K562 (cell line): ENCODE results near the gene GIPC3. TPM values are rescaled to one million over a fixed set of nuclear protein-coding genes. Genes with fewer than 3 reads are reported as not detected.
A peak's percentile ranks its signal among the peaks of the same experiment; 100 is the strongest.

Experiments used
- ATAC-seq: fragments of 200-7000 bp; cut with Tn5 transposase; 3 replicates; pipeline ENCODE4 v1.9.1; 2020; ENCODE audit warnings: moderate library complexity
- BruUV-seq: library from RNA; stranded (reverse); fragments of 400-500 nt; replicated peaks from 2 replicates; lab custom pipeline; 2021; lab: Mats Ljungman, UMichigan
- CTCF ChIA-PET: fragments of 300-600 bp; formaldehyde crosslinking; extraction: SDS; loops from one replicate; lab custom pipeline; 2021; ENCODE audit warnings: low intra/inter-chr PET ratio; lab: Yijun Ruan, JAX
- POLR2A ChIA-PET: fragments of 300-600, 350-650 bp; sonication (Branson Sonifier 250); formaldehyde crosslinking; extraction: SDS; loops from one replicate; lab custom pipeline; 2021; ENCODE audit warnings: antibody characterized with exemption, inconsistent platforms; lab: Yijun Ruan, JAX
- DNase-seq, 4 experiments: peaks; one replicate each; pipeline versions ENCODE4 v3.0.0 to v3.0.0-alpha.2; 2011 to 2018; ENCODE audit warnings: low spot score in 3 of 4, mixed read lengths in 3 of 4; ENCODE audit errors: extremely low read depth in 1 of 4
- FAIRE-seq: peaks from 2 replicates; lab custom pipeline; 2011; peaks lifted over from hg19 to GRCh38; lab: Jason Lieb, UNC
- H2AFZ ChIP-seq: 2 replicates; pipeline ENCODE4 v1.6.0; 2011; ENCODE audit warnings: low read depth, low read length, control low read depth, inconsistent platforms
- H3K27ac ChIP-seq: fragments of 200-600 bp; 3 replicates; pipeline ENCODE4 v1.8.0; 2011; ENCODE audit warnings: low read depth, mild to moderate bottlenecking, control low read depth, inconsistent platforms, low read length, moderate library complexity, mixed read lengths; ENCODE audit errors: extremely low read depth
- H3K27me3 ChIP-seq, 2 experiments: fragments of 300-600 bp in 1 of 2; 2 replicates in 1 of 2; 3 replicates in 1 of 2; pipeline versions ENCODE4 v1.6.0 to v1.8.0; 2011; ENCODE audit warnings: inconsistent platforms in 2 of 2, low read length in 2 of 2, mild to moderate bottlenecking in 1 of 2, mixed read lengths in 1 of 2, moderate library complexity in 1 of 2; ENCODE audit not compliant: control insufficient read depth in 2 of 2, insufficient read depth in 2 of 2
- H3K36me3 ChIP-seq: fragments of 300-600 bp; 3 replicates; pipeline ENCODE4 v1.8.0; 2011; ENCODE audit warnings: mild to moderate bottlenecking, low read length, inconsistent platforms; ENCODE audit not compliant: control insufficient read depth, insufficient read depth
- H3K4me1 ChIP-seq, 2 experiments: fragments of 200-600 bp in 1 of 2; replicated peaks in 1 of 2; 2 replicates in 1 of 2; 3 replicates in 1 of 2; pipeline versions ENCODE4 v1.5.1 to v1.8.0; 2011; ENCODE audit warnings: inconsistent platforms in 2 of 2, low read length in 2 of 2, mild to moderate bottlenecking in 1 of 2, mixed read lengths in 1 of 2, moderate library complexity in 1 of 2; ENCODE audit not compliant: control insufficient read depth in 2 of 2, insufficient read depth in 2 of 2
- H3K4me2 ChIP-seq: 2 replicates; pipeline ENCODE4 v1.6.1; 2011; ENCODE audit warnings: low read length, control low read depth, inconsistent platforms, mixed read lengths; ENCODE audit not compliant: insufficient read depth
- H3K4me3 ChIP-seq: fragments of 200-600 bp; sonication (generic), shearing (Covaris generic); 2 replicates; pipeline ENCODE4 v1.5.1; 2016; ENCODE audit warnings: control low read depth, inconsistent platforms
- H3K79me2 ChIP-seq: fragments of 200-600 bp; 3 replicates; pipeline ENCODE4 v1.8.0; 2011; ENCODE audit warnings: low read length, inconsistent platforms; ENCODE audit not compliant: control insufficient read depth, insufficient read depth
- H3K9ac ChIP-seq, 2 experiments: 2 replicates each; pipeline versions ENCODE4 v1.6.0 to v1.6.1; 2011; ENCODE audit warnings: low read depth in 2 of 2, low read length in 2 of 2, control low read depth in 1 of 2, inconsistent platforms in 1 of 2, mild to moderate bottlenecking in 1 of 2, mixed read lengths in 1 of 2; ENCODE audit not compliant: insufficient read depth in 1 of 2
- H3K9me1 ChIP-seq: one replicate; pipeline ENCODE4 v1.6.0; 2011; ENCODE audit warnings: inconsistent platforms, mild to moderate bottlenecking, low read length, moderate library complexity; ENCODE audit not compliant: control insufficient read depth, insufficient read depth
- H3K9me3 ChIP-seq: replicated peaks from 2 replicates; pipeline ENCODE4 v1.5.1; 2011; ENCODE audit warnings: low read depth, low read length, inconsistent platforms; ENCODE audit not compliant: control insufficient read depth, insufficient read depth
- H4K20me1 ChIP-seq: replicated peaks from 2 replicates; pipeline ENCODE4 v1.6.1; 2011; ENCODE audit warnings: low read length, inconsistent platforms, mixed read lengths; ENCODE audit not compliant: control insufficient read depth, insufficient read depth
- HDAC1 ChIP-seq, 2 experiments: fragments of 450-650 bp; IDR thresholded peaks; 2 replicates each; pipeline ENCODE4 v1.6.1; 2016 to 2017; ENCODE audit warnings: inconsistent platforms in 1 of 2, mild to moderate bottlenecking in 1 of 2, moderate library complexity in 1 of 2
- HDGF ChIP-seq: fragments of 450-650 bp; IDR thresholded peaks from 2 replicates; pipeline ENCODE4 v1.6.1; 2016
- LARP7 ChIP-seq: fragments of 450-650 bp; IDR thresholded peaks from 2 replicates; pipeline ENCODE4 v1.6.1; 2016
- MCM7 ChIP-seq, 2 experiments: fragments of 450-650 bp; IDR thresholded peaks; 2 replicates each; pipeline ENCODE4 v1.6.1; 2016 to 2018
- MTF1 ChIP-seq: fragments of 250-450 bp; sonication (Bioruptor Pico); IDR thresholded peaks from 2 replicates; pipeline ENCODE4 v1.9.0; 2021; ENCODE audit warnings: moderate library complexity, mild to moderate bottlenecking, inconsistent platforms, borderline replicate concordance
- NR1H2 ChIP-seq: sonication (generic); formaldehyde crosslinking; IDR thresholded peaks from 2 replicates; pipeline ENCODE4 v1.4.0; 2020; ENCODE audit warnings: mild to moderate bottlenecking, missing genetic modification reagents
- PHB ChIP-seq: fragments of 250-450 bp; sonication (Bioruptor Pico); IDR thresholded peaks from 2 replicates; pipeline ENCODE4 v1.5.0; 2021
- PHF20 ChIP-seq: fragments of 450-650 bp; IDR thresholded peaks from 2 replicates; pipeline ENCODE4 v1.6.1; 2018; ENCODE audit not compliant: partially characterized antibody
- PKNOX1 ChIP-seq: fragments of 450-650 bp; IDR thresholded peaks from 2 replicates; pipeline ENCODE4 v1.6.1; 2016
- POLR2G ChIP-seq: fragments of 200-400 bp; formaldehyde crosslinking; IDR thresholded peaks from 2 replicates; pipeline ENCODE4 v1.6.1; 2017; ENCODE audit warnings: low read depth, mild to moderate bottlenecking, antibody characterized with exemption, low read length, moderate library complexity
- RFX7 ChIP-seq: fragments of 250-450 bp; sonication (Bioruptor Pico); IDR thresholded peaks from 2 replicates; pipeline ENCODE4 v1.5.1; 2021; ENCODE audit warnings: mild to moderate bottlenecking
- TEAD4 ChIP-seq, 2 experiments: sonication (generic) in 1 of 2; formaldehyde crosslinking in 1 of 2; IDR thresholded peaks; 2 replicates each; pipeline versions ENCODE4 v1.6.1 to v1.8.0; 2012 to 2022; ENCODE audit warnings: borderline replicate concordance in 1 of 2, inconsistent platforms in 1 of 2, low read length in 1 of 2, mild to moderate bottlenecking in 1 of 2, missing genetic modification reagents in 1 of 2
- TFAP4 ChIP-seq: sonication (generic); formaldehyde crosslinking; IDR thresholded peaks from 2 replicates; pipeline ENCODE4 v1.8.0; 2022; ENCODE audit warnings: missing genetic modification reagents, mild to moderate bottlenecking, moderate library complexity, borderline replicate concordance
- ZBTB2 ChIP-seq: fragments of 450-650 bp; IDR thresholded peaks from 2 replicates; pipeline ENCODE4 v1.6.1; 2016; ENCODE audit warnings: antibody characterized with exemption
- ZBTB7A ChIP-seq: IDR thresholded peaks from 2 replicates; pipeline ENCODE4 v1.6.1; 2011; ENCODE audit warnings: low read depth, mild to moderate bottlenecking, low read length, moderate library complexity, borderline replicate concordance; ENCODE audit not compliant: control insufficient read depth
- ZNF740 ChIP-seq, 3 experiments: fragments of 200-800 bp in 1 of 3; sonication (Bioruptor generic) in 1 of 3; sonication (generic) in 1 of 3; formaldehyde crosslinking in 1 of 3; IDR thresholded peaks; 2 replicates each; pipeline versions ENCODE4 v1.6.1 to v1.8.0; 2016 to 2022; ENCODE audit warnings: mild to moderate bottlenecking in 2 of 3, missing compliant biosample characterization in 2 of 3, missing genetic modification characterization in 2 of 3, missing genetic modification reagents in 1 of 3
- ZNF764 ChIP-seq: fragments of 250-450 bp; sonication (Bioruptor Pico); IDR thresholded peaks from 2 replicates; pipeline ENCODE4 v1.4.0; 2020; ENCODE audit warnings: low read depth, mild to moderate bottlenecking, moderate library complexity
- WGBS: fragments of 100-300 bp; shearing (Covaris generic); methylation state at CpG from one replicate; pipeline ENCODE4 v1.1.6; 2016; ENCODE audit warnings: low coverage, mixed read lengths; ENCODE audit not compliant: insufficient coverage; ENCODE audit errors: missing lambda C conversion rate; 5-methylcytosine and 5-hydroxymethylcytosine counted together
- in situ Hi-C: fragments of 300-500 bp; cut with MboI; formaldehyde crosslinking; loops from 4 replicates; pipeline ENCODE4 v1.15.0; 2018; ENCODE audit warnings: inconsistent platforms, mixed read lengths
- intact Hi-C: fragments of 100-400 bp; cut with micrococcal nuclease; formaldehyde crosslinking; loops from 2 replicates; pipeline ENCODE4 v1.14.2; 2022
- polyA plus RNA-seq, 8 experiments: library from polyadenylated mRNA; depleted of rRNA in 4 of 8; stranded (reverse) in 5 of 8; unstranded in 3 of 8; fragments of >200 nt; fragmentation: Nextera tagmentation in 2 of 8; fragmentation: Illumina TruSeq in 1 of 8; extraction: Ambion mirVana in 2 of 8; extraction: Trizol in 1 of 8; gene quantifications; 2 replicates each; pipeline versions ENCODE4 v1.2.1 to v1.2.3, GENCODE V29; 2011 to 2014; ENCODE audit warnings: inconsistent platforms in 1 of 8, missing spikeins in 1 of 8
- total RNA-seq, 7 experiments: library from RNA; depleted of rRNA in 6 of 7; stranded (reverse); fragments of >200 nt in 6 of 7; fragmentation: Illumina TruSeq in 2 of 7; extraction: Trizol in 2 of 7; gene quantifications; 2 replicates each; pipeline versions ENCODE4 v1.2.1 to v1.2.3, GENCODE V29; 2011 to 2021; ENCODE audit warnings: low replicate concordance in 1 of 7

GIPC3 gene
- total and polyA plus RNA-seq, 9 of the 15 experiments (the other 6 are each of a cell fraction or from before 2014, with no cell fraction given) = 0.03 to 3.6 (median 1.5) TPM; not detected in 1

- TF ChIP-seq TEAD4 (IDR thresholded peaks at IDR 0.05; ENCODE audit: low read length) (no peak), TEAD4 (CRISPR knock-in tag; IDR thresholded peaks at IDR 0.05; ENCODE audit: borderline replicate concordance) (0 out of 2 replicates have a peak, but pooled peaks have one; percentile 27), ZBTB7A (0 out of 2 replicates have a peak, but pooled peaks have one; percentile 40), ZNF740 (CRISPR knock-in tag; IDR thresholded peaks at IDR 0.05) (no peak), ZNF740 (tag; IDR thresholded peaks at IDR 0.05) (no peak), TFAP4 (CRISPR knock-in tag) (peak; percentile 57; the same call in 1 of the 2 replicates), POLR2G (0 out of 2 replicates have a peak, but pooled peaks have one; percentile 36)
- TF ChIP-seq, all 486 proteins: peak for 10
Measured at GRCh38 chr19:3604987-3605343, 19.7 kb downstream of the GIPC3 start (continued).

- POLR2A ChIA-PET = no interaction called here
- 44% methylated on average over 3 of the region's 3 CpGs for WGBS
- intact Hi-C loops (loop anchor here (10.0 kb wide), 1 partner anchor 61 kb away; no protein-coding TSS in a partner anchor), in situ Hi-C loops (no loop called here)
- DNase-seq = no peak
- H3K36me3 ChIP-seq = peaks cover 27% of the 10 kb centered on the region; the same call in 1 of the 3 replicates
- peaks cover 44% of the 10 kb centered on the region for H3K79me2 ChIP-seq
- peak overlapping the region; percentile 80 to 92 for H3K9ac ChIP-seq
- peak overlapping the region; percentile 1; the same call in 1 of the 3 replicates for H3K27ac ChIP-seq
- H3K4me3 ChIP-seq = peak overlapping the region; percentile 89
- TSS peak; percentile 71 for BruUV-seq
- H3K9me3 ChIP-seq = no peaks in the 10 kb centered on the region; the same call in 1 of the 2 replicates
- no peaks in the 10 kb centered on the region for H3K27me3 ChIP-seq
- H4K20me1 ChIP-seq = no peaks in the 10 kb centered on the region
- no peak for FAIRE-seq
- ATAC-seq = no peak
- peak overlapping the region; percentile 91 for H3K4me2 ChIP-seq
- H3K4me1 ChIP-seq = peaks cover 38 to 77% of the 10 kb centered on the region in 2 experiments
- H2AFZ ChIP-seq = peak overlapping the region; percentile 95; the same call in 1 of the 2 replicates
- CTCF ChIA-PET = no interaction called here
- peaks cover 2% of the 10 kb centered on the region for H3K9me1 ChIP-seq
- TF ChIP-seq RFX7 = no peak
- peak; percentile 13; the same call in 1 of the 2 replicates for TF ChIP-seq ZBTB2
- TF ChIP-seq MCM7 (IDR thresholded peaks at IDR 0.05) = peak in 1 of 2 experiments; percentile 57; a peak in 1 of 4 replicates
- peak in 1 of 2 experiments; percentile 55; a peak in 1 of 4 replicates for TF ChIP-seq HDAC1 (IDR thresholded peaks at IDR 0.05)
- 0 out of 2 replicates have a peak, but pooled peaks have one; percentile 48 for TF ChIP-seq LARP7
- peak; percentile 61 for TF ChIP-seq PKNOX1
- TF ChIP-seq NR1H2 = no peak
- TF ChIP-seq PHB (CRISPR knock-in tag) = no peak
- TF ChIP-seq ZNF764 = no peak
- TF ChIP-seq MTF1 (CRISPR knock-in tag) = no peak
- TF ChIP-seq HDGF = peak; percentile 70; the same call in 1 of the 2 replicates
- peak; percentile 52 for TF ChIP-seq PHF20
Measured at GRCh38 chr19:3605361-3605760, 20.1 kb downstream of the GIPC3 start.
